Suppressor macrophage treated with lipopolysaccharide for 4 hours (primary cell): Measurements from ENCODE around the gene TMBIM6.
"Not testable (repeated sequence)": the region's sequence is repeated elsewhere in the genome, so short reads cannot be mapped to it uniquely, and the experiment has no call there.

ENCODE experiments used
- DNase-seq: peaks from one replicate; pipeline ENCODE4 v3.0.0-alpha.2; 2020

The TMBIM6 gene

GRCh38 chr12:49740930-49741881 lies at the start of gene TMBIM6:
Gene TMBIM6 (plus strand): TSS chr12:49741557. CDS start chr12:49752494, 10,937 bp downstream.
- DNase-seq, result peak; percentile 100

- DNase-seq, result no peak
Measured at GRCh38 chr12:49692851-49693250, 48.5 kb upstream of the TMBIM6 start.

GRCh38 chr12:49693931-49694444 lies 47.4 kb upstream of the TMBIM6 start:
- DNase-seq, result peak; percentile 48

GRCh38 chr12:49696723-49697122 lies 44.6 kb upstream of the TMBIM6 start:
- no peak for DNase-seq

GRCh38 chr12:49697808-49698207 lies 43.5 kb upstream of the TMBIM6 start:
- DNase-seq, result no peak

- peak; percentile 84 for DNase-seq
Measured at GRCh38 chr12:49698619-49699545, 42.5 kb upstream of the TMBIM6 start.

- DNase-seq, result no peak
Measured at GRCh38 chr12:49702009-49702408, 39.3 kb upstream of the TMBIM6 start.

- peak; percentile 35 for DNase-seq
Measured at GRCh38 chr12:49702676-49703215, 38.6 kb upstream of the TMBIM6 start.

- DNase-seq, result peak; percentile 91
Measured at GRCh38 chr12:49703647-49704137, 37.7 kb upstream of the TMBIM6 start.

GRCh38 chr12:49705479-49706134 lies 35.8 kb upstream of the TMBIM6 start:
- DNase-seq, result peak; percentile 86

- DNase-seq, result peak; percentile 40
Measured at GRCh38 chr12:49706351-49707127, 34.8 kb upstream of the TMBIM6 start.

- peak; percentile 99 for DNase-seq
Measured at GRCh38 chr12:49707128-49707811, 34.1 kb upstream of the TMBIM6 start, which contains the start of gene FMNL3. Gene FMNL3 (minus strand): TSS chr12:49707405. CDS start chr12:49707180, 225 bp downstream.

- no peak for DNase-seq
Measured at GRCh38 chr12:49707812-49708147, 33.6 kb upstream of the TMBIM6 start.

GRCh38 chr12:49708851-49709250 lies 32.5 kb upstream of the TMBIM6 start:
- no peak for DNase-seq

GRCh38 chr12:49713952-49714351 lies 27.4 kb upstream of the TMBIM6 start:
- not testable (repeated sequence) for DNase-seq

- DNase-seq, result peak; percentile 16
Measured at GRCh38 chr12:49716553-49716952, 24.8 kb upstream of the TMBIM6 start.

- not testable (repeated sequence) for DNase-seq
Measured at GRCh38 chr12:49717800-49718199, 23.6 kb upstream of the TMBIM6 start.

- no peak for DNase-seq
Measured at GRCh38 chr12:49720214-49720613, 21.1 kb upstream of the TMBIM6 start.

- DNase-seq, result not testable (repeated sequence)
Measured at GRCh38 chr12:49721355-49721754, 20.0 kb upstream of the TMBIM6 start.

GRCh38 chr12:49728446-49728845 lies 12.9 kb upstream of the TMBIM6 start:
- no peak for DNase-seq

- no peak for DNase-seq
Measured at GRCh38 chr12:49730050-49730449, 11.3 kb upstream of the TMBIM6 start.
